Osteoblast (primary cell): ENCODE results near the gene FOXO4. TPM values are rescaled to one million over a fixed set of nuclear protein-coding genes. Genes with fewer than 3 reads are reported as not detected.

Experiments used
- DNase-seq: peaks from one replicate; pipeline ENCODE4 v3.0.0; 2011; ENCODE audit warnings: low spot score, mixed read lengths; ENCODE audit not compliant: insufficient read length; ENCODE audit errors: missing footprints
- H2AFZ ChIP-seq: 2 replicates; pipeline ENCODE4 v1.6.0; 2011; ENCODE audit warnings: mild to moderate bottlenecking, low read length
- H3K27ac ChIP-seq: 2 replicates; pipeline ENCODE4 v1.5.1; 2011; ENCODE audit warnings: mild to moderate bottlenecking, low read depth, low read length, moderate library complexity
- H3K27me3 ChIP-seq: 2 replicates; pipeline ENCODE4 v1.6.0; 2012; ENCODE audit warnings: mild to moderate bottlenecking, control low read depth, inconsistent platforms, low read length, moderate library complexity; ENCODE audit not compliant: insufficient read depth
- H3K36me3 ChIP-seq: 2 replicates; pipeline ENCODE4 v1.5.1; 2011; ENCODE audit warnings: mild to moderate bottlenecking, low read length, control low read depth, moderate library complexity; ENCODE audit not compliant: insufficient read depth
- H3K4me1 ChIP-seq: 2 replicates; pipeline ENCODE4 v1.5.1; 2011; ENCODE audit warnings: mild to moderate bottlenecking, low read length, control low read depth, moderate library complexity; ENCODE audit not compliant: insufficient read depth
- H3K4me2 ChIP-seq: 2 replicates; pipeline ENCODE4 v1.6.0; 2011; ENCODE audit warnings: mild to moderate bottlenecking, low read length; ENCODE audit not compliant: insufficient read depth
- H3K4me3 ChIP-seq: fragments of 200-600 bp; sonication (generic); 3 replicates; pipeline ENCODE4 v1.5.1; 2012; ENCODE audit warnings: mild to moderate bottlenecking, low read length, inconsistent platforms; ENCODE audit not compliant: insufficient read depth
- H3K79me2 ChIP-seq: 2 replicates; pipeline ENCODE4 v1.6.0; 2012; ENCODE audit warnings: mild to moderate bottlenecking, low read length, control low read depth, inconsistent platforms; ENCODE audit not compliant: insufficient read depth
- H3K9me3 ChIP-seq: 2 replicates; pipeline ENCODE4 v1.5.1; 2011; ENCODE audit warnings: low read depth, low read length, control low read depth
- H4K20me1 ChIP-seq: 2 replicates; pipeline ENCODE4 v1.6.0; 2012; ENCODE audit warnings: mild to moderate bottlenecking, low read length, control low read depth; ENCODE audit not compliant: insufficient read depth
- small RNA-seq: library from RNA; depleted of rRNA; stranded (forward); fragments of <200 nt; gene quantifications from one replicate; pipeline ENCODE3, GENCODE V24; 2012
- total RNA-seq: library from RNA; depleted of rRNA; stranded (reverse); fragments of >200 nt; gene quantifications from 2 replicates; pipeline ENCODE4 v1.2.3, GENCODE V29; 2012
- TF ChIP-seq, protein P1 (sequence below): IDR thresholded peaks from 2 replicates; pipeline ENCODE4 v1.5.1; 2011; ENCODE audit warnings: mild to moderate bottlenecking, low read depth, low read length, moderate library complexity; ENCODE audit errors: extremely low read depth

The FOXO4 gene
- total RNA-seq, 1 donor: 7.6 TPM

DNA sequence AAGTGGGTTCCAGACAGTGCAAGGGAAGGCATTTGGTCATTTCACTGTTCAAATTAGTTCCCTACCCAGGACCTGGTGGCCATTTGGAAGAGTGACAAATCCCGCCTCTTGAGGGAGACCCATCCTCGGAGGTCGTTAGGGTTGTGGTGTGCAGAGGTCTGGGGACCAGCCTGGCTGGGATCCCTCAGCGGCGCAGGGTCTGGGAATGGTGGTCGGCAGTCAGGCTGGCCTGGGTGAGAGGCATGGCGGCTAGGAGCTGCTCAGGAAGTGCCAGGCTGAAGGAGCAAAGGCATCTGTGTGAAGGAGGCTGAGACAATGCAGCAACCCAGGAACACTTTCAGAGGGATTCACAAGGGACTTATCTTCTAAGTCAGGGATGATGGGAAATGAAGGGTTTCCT lies 55.7 kb downstream of the FOXO4 start:
- H2AFZ ChIP-seq: no peak overlapping the region
- no peaks in the 10 kb centered on the region for H3K9me3 ChIP-seq
- H3K27ac ChIP-seq: no peak overlapping the region
- TF ChIP-seq, protein P1, sequence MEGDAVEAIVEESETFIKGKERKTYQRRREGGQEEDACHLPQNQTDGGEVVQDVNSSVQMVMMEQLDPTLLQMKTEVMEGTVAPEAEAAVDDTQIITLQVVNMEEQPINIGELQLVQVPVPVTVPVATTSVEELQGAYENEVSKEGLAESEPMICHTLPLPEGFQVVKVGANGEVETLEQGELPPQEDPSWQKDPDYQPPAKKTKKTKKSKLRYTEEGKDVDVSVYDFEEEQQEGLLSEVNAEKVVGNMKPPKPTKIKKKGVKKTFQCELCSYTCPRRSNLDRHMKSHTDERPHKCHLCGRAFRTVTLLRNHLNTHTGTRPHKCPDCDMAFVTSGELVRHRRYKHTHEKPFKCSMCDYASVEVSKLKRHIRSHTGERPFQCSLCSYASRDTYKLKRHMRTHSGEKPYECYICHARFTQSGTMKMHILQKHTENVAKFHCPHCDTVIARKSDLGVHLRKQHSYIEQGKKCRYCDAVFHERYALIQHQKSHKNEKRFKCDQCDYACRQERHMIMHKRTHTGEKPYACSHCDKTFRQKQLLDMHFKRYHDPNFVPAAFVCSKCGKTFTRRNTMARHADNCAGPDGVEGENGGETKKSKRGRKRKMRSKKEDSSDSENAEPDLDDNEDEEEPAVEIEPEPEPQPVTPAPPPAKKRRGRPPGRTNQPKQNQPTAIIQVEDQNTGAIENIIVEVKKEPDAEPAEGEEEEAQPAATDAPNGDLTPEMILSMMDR: no peak
- H3K4me1 ChIP-seq: peaks cover under 1% of the 10 kb centered on the region
- no peaks in the 10 kb centered on the region for H4K20me1 ChIP-seq
- no peaks in the 10 kb centered on the region for H3K79me2 ChIP-seq
- no peak overlapping the region for H3K4me3 ChIP-seq
- H3K36me3 ChIP-seq: no peaks in the 10 kb centered on the region
- peaks cover 6% of the 10 kb centered on the region for H3K27me3 ChIP-seq
- no peak overlapping the region for H3K4me2 ChIP-seq
- DNase-seq: peak; percentile 58

Small RNA genes lying within 50 kb of the gene (small RNA-seq; reads per million reads assigned to genes)
- not detected for gene CXorf65

Other genes with a start within 250 kb of the FOXO4 start
- gene TEX11, start 187.1 kb upstream of the FOXO4 start, total RNA-seq: not detected in 2 replicates
- not detected in 2 replicates for gene SLC7A3, start 164.8 kb upstream of the FOXO4 start, total RNA-seq
- 64.5 and 67.7 TPM in 2 replicates for gene SNX12, start 27.5 kb upstream of the FOXO4 start, total RNA-seq
- gene CXorf65, start 10.9 kb downstream of the FOXO4 start, total RNA-seq: not detected in 2 replicates
- gene IL2RG, start 15.7 kb downstream of the FOXO4 start, total RNA-seq: not detected in 2 replicates
- 20.9 and 24.2 TPM in 2 replicates for gene MED12, start 22.7 kb downstream of the FOXO4 start, total RNA-seq
- gene NLGN3, start 49.0 kb downstream of the FOXO4 start, total RNA-seq: 0.29 and 0.36 TPM in 2 replicates
- not detected in 2 replicates for gene GJB1, start 127.4 kb downstream of the FOXO4 start, total RNA-seq
- 15.6 TPM in 2 replicates for gene ZMYM3, start 158.3 kb downstream of the FOXO4 start, total RNA-seq
- gene NONO, start 187.8 kb downstream of the FOXO4 start, total RNA-seq: 443 and 478 TPM in 2 replicates
- gene ITGB1BP2, start 205.9 kb downstream of the FOXO4 start, total RNA-seq: 1.1 and 1.5 TPM in 2 replicates